EH (cell line): ENCODE measurements around the gene SIRPB1.
"Not testable (repeated sequence)": the region's sequence is repeated elsewhere in the genome, so short reads cannot be mapped to it uniquely, and the experiment has no call there.

ENCODE experiments used
- DNase-seq: peaks from one replicate; pipeline ENCODE4 v3.0.0-alpha.2; 2015; ENCODE audit warnings: low read depth

SIRPB1 gene

GRCh38 chr20:1636621-1637020 is 16.8 kb upstream of the SIRPB1 start:
- no peak for DNase-seq

DNA sequence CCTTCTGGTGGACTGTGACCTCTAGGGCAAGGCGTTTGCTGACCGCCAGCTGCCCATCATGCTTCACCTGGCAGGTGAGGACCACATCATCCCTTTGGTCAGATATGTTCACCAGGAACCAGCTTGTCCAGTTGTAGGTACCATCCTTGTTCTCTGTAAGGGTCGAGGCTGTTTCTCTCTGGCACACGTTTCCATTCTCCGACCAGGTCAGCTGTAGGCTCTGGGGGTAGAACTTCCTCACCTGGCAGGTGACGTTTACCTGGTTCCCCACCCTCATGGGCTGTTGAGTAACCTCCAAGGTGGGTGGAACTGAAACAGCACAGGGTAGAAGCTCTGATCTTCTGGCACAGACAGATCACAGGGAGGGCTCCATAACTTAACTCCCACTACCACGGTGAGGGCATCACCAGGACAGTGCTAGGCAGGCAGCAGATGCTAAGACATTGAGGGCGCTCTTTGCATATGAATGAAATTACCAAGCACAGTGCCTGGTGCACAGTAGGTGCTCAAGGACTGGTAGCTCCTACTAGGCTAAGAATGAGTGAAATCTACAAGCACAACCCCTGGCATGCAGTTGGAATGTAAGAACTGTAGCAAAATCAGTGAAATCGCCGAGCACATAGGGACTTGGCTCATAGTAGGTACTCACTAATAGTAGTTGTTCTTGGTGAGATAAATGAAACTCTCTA is 15.6 kb upstream of the SIRPB1 start:
- no peak for DNase-seq

DNA sequence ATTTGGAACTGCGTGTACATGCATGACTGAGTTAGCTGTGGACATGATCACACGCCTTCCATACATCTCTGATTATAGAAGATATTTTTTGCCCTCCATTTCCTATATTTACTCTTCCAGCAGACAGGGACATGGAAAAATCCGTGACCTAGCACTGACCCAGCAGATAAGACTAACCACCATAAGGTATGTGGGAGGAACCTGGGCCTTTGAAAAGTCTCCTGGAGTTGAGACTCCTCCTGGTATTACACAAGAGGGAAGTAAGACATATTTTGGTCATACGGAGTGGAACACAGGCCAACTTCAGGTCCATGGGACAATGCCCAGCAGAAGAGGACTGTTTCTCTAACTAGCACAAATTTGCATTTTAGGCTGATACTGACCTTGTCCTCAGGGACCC is 13.7 kb upstream of the SIRPB1 start:
- no peak for DNase-seq

GRCh38 chr20:1632178-1632577 is 12.4 kb upstream of the SIRPB1 start:
- no peak for DNase-seq

DNA sequence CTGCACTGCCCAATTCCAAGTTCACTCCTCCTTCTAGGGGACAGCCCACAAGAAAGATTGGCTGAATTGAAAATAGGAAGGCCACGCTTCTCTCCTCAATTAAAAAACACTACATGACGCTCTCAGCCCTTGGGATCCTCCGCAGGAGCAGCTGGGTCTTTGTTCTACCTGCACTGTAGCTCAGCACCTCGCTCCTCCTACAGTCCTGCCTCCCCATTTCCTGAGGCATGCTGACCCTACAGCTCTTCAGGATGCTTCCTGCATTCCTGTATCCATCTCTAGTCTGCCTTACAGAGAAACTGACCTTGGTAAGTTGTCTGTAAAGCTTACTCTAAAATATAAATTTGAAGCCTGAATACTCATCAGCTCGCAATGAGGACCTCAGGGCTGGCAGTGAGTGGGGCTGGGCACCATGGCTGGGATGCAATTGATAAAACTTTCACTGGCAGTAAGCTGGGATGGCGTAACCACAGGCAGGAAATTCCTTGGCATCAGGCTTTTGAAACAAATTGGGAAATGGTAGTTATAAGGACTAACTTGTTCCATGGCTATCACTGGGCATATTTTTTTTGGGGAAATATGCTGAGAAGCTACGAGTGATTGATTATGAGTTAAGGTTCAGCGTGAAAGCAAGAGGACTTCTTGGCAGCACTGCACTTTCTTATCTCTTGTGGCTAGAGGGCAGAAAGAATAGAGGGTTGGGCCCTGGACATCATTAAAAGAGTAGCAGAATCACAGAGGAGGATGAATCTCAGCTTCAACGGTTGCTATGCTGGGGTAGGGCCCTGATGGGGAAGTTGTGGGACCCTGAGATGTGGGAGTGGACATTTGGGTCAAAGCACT is 11.7 kb upstream of the SIRPB1 start:
- peak; percentile 3 for DNase-seq

DNA sequence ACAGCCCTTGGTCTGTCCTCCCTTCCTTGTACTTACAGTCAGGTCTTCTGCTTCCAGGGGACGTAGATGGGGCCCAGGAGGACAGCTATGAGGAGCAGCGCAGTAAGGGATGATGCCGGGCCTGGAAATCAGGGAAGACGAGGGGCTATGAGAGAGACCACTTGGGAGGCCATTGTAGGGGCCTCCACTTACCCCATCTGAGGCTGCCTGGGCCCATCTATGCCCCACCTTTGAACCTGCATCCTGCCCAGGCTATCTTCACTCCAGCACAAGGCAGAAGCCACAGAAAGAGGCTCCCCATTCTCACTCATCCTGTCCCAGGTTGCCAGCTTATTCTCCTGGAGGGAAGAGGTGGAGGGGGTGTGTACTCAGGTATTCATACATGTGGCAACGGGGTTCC is 10.4 kb upstream of the SIRPB1 start:
- no peak for DNase-seq

- no peak for DNase-seq
These were observed 9.5 kb upstream of the SIRPB1 start for GRCh38 chr20:1629321-1629720.

GRCh38 chr20:1628621-1629020 is 8.8 kb upstream of the SIRPB1 start:
- DNase-seq = no peak

DNA sequence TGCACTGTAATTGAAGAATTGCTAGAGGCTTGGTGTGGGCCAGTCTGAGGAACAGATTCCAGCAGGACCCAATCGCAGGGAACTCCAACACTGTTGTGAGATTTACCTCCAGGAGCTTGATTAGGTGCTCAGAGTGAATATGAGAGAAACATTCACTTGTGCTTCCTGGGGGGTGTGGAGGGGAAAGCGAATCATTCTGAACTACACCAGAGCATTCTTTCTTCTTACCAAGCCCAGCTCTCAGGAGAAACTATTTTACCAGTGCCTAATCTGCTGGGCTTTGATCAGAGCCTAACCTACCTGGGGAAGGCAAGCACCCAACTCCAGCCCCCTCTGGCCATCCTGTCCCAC is 7.4 kb upstream of the SIRPB1 start:
- no peak for DNase-seq

DNA sequence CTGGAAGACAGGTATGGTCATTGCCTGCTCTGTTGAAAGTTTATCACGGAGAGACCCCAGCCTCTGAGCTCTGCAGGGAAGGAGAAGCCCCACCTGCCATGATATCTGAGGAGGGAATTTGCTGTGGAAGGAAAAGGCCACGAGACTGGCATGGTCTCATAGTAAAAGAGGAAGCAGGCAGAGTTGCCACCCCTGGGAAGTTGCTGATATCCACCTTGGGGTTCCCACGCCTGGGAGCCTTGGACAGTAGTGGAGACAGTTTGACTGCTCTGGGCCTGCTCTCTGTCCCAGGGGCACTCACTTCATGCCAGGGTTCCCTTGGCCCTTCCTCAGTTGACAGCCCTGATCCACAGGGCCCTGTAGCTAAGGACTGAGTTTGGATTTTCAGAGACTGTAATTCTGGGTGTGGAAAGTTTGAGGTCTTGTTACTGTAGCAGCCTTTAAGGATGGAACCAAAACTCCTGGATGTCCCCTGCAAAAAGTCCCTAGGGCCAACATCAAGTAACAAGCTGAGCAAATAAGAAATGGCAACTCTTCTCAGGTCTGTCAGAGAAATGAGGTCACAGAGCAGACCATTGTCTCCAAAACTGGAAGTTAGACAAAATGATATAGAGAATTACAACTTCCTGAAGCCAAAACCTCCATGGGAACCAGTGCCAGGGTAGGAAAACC is 6.9 kb upstream of the SIRPB1 start:
- DNase-seq = no peak

DNA sequence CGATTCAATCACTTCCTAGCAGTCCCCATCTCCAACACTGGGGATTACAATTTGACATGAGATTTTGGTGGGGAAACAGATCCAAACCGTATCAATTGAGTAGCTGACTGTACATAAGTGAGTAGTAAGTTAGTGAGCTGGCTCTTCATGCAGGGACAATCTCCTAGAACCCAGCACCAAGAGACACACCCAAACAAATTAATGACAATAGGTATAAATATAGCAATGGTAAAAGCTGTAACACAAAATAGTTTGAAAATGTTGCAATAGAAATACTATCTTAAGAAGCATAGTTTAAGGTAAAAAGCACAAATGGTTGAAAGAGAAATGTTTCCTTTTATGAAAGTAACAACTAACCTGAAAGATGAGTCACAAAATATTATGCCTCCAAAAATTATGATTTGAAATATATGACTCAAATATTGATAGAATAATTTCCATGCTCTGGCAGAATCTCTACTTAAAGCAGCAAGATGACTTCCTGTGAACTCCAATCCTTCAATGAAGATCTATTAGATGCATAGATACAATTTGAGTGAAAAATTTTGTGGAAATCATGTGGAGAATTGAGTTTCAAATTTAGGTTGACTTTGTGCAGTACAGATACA is 5.4 kb upstream of the SIRPB1 start:
- DNase-seq = no peak

DNA sequence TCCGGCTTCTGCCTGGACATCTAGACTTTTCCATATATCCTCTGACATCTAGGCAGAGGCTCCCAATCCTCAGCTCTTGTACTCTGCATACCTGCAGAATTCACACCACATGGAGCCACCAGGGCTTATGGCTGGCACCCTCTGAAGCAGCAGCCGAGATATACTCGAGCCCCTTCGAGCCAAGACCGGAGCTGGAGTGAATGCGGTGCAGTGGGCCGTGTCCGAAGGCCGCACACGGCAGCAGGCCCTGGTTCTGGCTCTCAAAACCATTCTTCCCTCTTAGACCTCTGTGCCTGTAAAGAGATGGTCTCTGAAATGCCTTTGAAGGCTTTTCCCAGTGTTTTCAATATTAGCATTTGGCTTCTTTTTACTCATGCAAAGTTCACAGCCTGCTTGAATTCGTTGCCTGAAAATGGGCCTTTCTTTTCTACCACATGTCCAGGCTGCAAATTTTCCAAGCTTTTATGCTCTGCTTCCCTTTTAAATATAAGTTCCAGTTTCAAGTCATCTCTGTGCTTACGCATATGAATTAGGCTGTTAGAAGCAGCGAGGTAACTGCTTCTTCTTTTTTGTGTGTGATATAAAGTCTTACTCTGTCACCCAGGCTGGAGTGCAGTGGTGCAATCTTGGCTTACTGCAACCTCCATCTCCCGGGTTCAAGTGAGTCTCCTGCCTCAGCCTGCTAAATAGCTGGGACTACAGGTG is 3.8 kb upstream of the SIRPB1 start:
- DNase-seq = no peak

GRCh38 chr20:1622450-1622849 is 2.6 kb upstream of the SIRPB1 start:
- no peak for DNase-seq

GRCh38 chr20:1621316-1621715 is 1.5 kb upstream of the SIRPB1 start:
- no peak for DNase-seq

DNA sequence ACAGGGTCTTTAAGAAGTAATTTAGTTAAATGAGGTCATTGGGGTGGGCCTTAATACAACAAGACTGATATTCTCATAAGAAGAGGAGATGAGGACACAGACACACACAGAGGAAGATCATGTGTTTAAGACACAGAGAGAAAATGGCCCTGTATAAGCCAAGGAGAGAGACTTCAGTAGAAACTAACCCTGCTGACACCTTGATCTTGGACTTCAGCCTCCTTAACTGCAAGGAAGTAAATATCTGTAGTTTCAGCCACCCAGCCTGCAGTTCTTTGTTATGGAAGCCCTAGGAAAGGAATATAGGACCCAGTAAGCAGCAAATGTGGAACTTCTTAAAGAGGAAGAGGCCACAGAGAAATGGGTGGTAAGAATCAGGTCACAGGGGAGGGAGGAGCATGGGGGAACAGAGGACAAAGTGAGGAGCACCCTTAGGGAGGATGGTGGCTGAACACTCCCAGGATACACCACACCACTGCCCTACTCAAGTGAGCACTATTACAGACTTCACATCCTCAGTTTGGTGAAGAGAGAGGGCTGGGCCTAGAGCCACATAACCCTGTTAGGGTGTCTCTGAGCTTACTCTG is 762 bp downstream of the SIRPB1 start:
- no peak for DNase-seq

DNA sequence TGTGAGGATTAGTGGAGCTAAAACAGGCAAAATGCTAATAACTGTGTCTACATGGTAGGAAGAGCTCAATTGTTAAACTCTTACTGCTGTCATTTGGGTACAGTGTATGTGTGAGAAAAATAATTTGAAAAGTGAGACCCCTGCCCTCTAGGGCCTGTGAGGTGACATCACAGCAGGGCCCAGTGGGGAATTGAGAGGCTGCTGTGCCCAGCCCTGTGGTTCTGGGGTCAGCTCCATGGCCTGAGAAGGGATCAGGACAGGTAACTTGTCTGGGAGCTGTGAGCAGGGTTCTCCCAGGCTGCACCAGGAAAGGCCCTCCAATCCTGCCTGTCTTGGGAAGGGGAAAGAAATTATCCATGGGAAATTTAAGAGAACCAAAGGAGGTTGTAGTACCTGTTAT is 1.3 kb downstream of the SIRPB1 start:
- DNase-seq = no peak

DNA sequence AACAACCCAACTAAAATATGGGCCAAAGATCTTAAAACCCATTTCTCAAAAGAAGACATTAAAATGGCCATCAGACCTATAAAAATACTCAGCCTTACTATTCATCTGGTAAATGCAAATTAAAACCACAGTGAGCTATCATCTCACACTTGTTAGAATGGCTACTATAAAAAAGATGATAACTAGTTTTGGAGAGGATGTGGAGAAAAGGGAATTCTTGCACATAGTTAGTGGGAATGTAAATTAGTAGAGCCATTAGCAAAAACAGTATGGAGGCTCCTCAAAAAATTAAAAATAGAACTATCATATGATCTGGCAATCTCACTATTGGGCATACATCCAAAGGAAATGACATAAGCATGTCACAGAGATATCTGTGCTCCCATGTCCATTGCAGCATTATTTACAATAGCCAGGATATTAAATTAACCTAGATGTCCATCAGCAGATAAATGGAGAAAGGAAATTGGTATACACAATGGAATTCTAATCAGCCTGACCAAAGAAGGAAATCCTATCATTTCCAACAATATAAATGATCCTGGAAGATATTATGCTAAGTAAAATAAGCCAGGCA is 2.9 kb downstream of the SIRPB1 start:
- DNase-seq = peak; percentile 13

- DNase-seq = not testable (repeated sequence)
These were observed 9.4 kb downstream of the SIRPB1 start for GRCh38 chr20:1610404-1610803.

- not testable (repeated sequence) for DNase-seq
These were observed 11.0 kb downstream of the SIRPB1 start for GRCh38 chr20:1608678-1609347.

DNA sequence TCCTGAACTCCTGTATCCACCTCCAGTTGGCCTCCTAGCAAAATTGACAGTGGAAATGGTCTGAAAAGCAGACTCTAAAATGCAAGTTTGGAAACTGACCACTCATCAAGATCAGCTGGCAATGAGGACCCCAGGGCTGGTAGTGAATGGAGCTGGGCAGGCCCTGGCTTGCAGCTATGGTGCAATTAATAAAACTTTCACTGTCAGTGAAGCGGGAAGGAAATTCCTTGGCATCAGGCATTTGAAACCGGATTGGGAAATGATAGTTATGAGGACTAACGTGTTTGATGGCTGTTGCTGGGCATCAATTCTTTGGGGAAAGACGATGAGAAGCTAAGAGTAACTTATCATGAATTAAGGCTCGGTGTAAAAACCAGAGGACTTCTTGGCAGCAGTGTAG is 19.1 kb downstream of the SIRPB1 start:
- no peak for DNase-seq

- no peak for DNase-seq
These were observed 24.5 kb downstream of the SIRPB1 start for GRCh38 chr20:1595333-1595732.
